ENCODE data around the gene CLEC4E. TPM values are rescaled to one million over a fixed set of nuclear protein-coding genes. Genes with fewer than 3 reads are reported as not detected.
"Not testable (repeated sequence)": the region's sequence is repeated elsewhere in the genome, so short reads cannot be mapped to it uniquely, and the experiment has no call there.

CLEC4E gene, protein sequence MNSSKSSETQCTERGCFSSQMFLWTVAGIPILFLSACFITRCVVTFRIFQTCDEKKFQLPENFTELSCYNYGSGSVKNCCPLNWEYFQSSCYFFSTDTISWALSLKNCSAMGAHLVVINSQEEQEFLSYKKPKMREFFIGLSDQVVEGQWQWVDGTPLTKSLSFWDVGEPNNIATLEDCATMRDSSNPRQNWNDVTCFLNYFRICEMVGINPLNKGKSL
- not detected in 2 replicates for total RNA-seq

DNA sequence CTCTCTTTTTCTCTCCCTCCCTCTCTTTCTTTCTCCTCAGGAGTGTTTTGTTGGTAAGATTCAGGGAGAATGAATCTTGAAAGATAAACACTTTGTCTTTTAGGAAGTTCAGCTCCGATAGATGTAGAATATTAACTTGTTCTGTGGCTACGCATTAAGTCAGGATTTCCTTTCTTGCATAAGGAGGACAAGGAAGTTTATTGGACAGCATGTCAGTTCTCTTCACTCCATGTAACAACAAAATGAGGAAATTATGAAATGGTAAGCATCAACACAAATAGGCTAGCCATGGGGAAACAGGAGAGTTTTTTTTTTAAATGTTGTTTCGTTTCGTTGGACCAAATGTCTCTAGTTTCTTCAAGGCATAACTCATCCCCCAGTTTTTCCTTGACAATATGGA lies at the start of gene CLEC4E:
Gene CLEC4E (minus strand): TSS at position 75 of the 400 bp plus-strand sequence. CDS start 108 bp downstream, outside the sequence.
- H3K9me3 ChIP-seq (ENCODE audit: low read depth, low read length); H3K4me1 ChIP-seq (ENCODE audit: insufficient read depth, low read length); H3K79me2 ChIP-seq (ENCODE audit: insufficient read depth, low read length); DNase-seq (ENCODE audit: insufficient read length, low spot score, missing footprints); H3K27me3 ChIP-seq (ENCODE audit: insufficient read depth, low read length); H3K4me3 ChIP-seq (ENCODE audit: insufficient read depth, low read length); H3K27ac ChIP-seq (ENCODE audit: low read depth, low read length); H3K4me2 ChIP-seq (ENCODE audit: insufficient read depth, low read length); H4K20me1 ChIP-seq (ENCODE audit: insufficient read depth, low read length); H3K36me3 ChIP-seq (ENCODE audit: insufficient read depth, low read length); H2AFZ ChIP-seq (ENCODE audit: low read length): not testable (repeated sequence)

DNA sequence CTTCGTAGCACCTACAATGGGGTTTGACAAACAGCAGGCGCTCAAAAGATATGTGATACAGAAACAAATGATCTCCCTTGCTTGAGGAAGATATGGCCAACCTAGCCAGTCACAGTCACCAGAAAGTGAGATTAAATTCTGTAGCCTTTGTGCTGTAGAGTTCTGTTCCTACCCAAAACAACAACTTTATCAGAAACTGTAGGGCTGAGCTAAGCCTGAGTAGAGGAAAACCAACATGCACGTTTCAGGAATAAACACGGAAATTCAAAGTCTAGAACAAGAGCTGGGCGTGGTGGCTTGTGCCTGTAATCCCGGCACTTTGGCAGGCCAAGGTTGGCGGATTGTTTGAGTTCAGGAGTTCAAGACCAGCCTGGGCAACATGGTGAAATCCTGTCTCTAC lies 49.0 kb upstream of the CLEC4E start:
- H3K4me1 ChIP-seq (ENCODE audit: insufficient read depth, low read length), result no peaks in the 10 kb centered on the region
- TF ChIP-seq, protein P1, sequence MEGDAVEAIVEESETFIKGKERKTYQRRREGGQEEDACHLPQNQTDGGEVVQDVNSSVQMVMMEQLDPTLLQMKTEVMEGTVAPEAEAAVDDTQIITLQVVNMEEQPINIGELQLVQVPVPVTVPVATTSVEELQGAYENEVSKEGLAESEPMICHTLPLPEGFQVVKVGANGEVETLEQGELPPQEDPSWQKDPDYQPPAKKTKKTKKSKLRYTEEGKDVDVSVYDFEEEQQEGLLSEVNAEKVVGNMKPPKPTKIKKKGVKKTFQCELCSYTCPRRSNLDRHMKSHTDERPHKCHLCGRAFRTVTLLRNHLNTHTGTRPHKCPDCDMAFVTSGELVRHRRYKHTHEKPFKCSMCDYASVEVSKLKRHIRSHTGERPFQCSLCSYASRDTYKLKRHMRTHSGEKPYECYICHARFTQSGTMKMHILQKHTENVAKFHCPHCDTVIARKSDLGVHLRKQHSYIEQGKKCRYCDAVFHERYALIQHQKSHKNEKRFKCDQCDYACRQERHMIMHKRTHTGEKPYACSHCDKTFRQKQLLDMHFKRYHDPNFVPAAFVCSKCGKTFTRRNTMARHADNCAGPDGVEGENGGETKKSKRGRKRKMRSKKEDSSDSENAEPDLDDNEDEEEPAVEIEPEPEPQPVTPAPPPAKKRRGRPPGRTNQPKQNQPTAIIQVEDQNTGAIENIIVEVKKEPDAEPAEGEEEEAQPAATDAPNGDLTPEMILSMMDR (IDR thresholded peaks at IDR 0.05; ENCODE audit: extremely low read depth, low read depth, low read length), result no peak
- H3K36me3 ChIP-seq (ENCODE audit: insufficient read depth, low read length), result no peaks in the 10 kb centered on the region
- no peak overlapping the region for H2AFZ ChIP-seq (ENCODE audit: low read length)
- no peak overlapping the region for H3K4me3 ChIP-seq (ENCODE audit: insufficient read depth, low read length)
- H3K4me2 ChIP-seq (ENCODE audit: insufficient read depth, low read length), result no peak overlapping the region
- no peak overlapping the region for H3K27ac ChIP-seq (ENCODE audit: low read depth, low read length)
- H3K79me2 ChIP-seq (ENCODE audit: insufficient read depth, low read length), result no peaks in the 10 kb centered on the region
- no peak for DNase-seq (ENCODE audit: insufficient read length, low spot score, missing footprints)
- no peaks in the 10 kb centered on the region for H4K20me1 ChIP-seq (ENCODE audit: insufficient read depth, low read length)
- H3K9me3 ChIP-seq (ENCODE audit: low read depth, low read length), result no peaks in the 10 kb centered on the region
- H3K27me3 ChIP-seq (ENCODE audit: insufficient read depth, low read length), result no peaks in the 10 kb centered on the region

DNA sequence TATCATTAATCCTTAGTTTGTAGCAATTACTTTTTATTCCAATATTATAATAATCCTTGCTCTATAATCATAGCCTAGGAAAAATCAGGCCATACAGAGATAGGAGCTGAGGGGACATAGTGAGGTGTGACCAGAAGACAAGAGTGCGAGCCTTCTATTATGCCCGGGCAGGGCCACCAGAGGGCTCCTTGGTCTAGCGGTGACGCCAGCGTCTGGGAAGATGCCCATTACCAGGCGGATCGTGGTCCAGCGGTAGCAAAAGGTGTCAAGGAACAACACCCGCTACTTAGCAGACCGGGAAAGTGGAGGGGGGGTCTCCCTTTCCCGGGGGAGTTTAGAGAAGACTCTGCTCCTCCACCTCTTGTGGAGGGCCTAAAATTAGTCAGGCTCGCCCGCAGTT lies 43.8 kb upstream of the CLEC4E start:
- H3K36me3 ChIP-seq (ENCODE audit: insufficient read depth, low read length); H3K27ac ChIP-seq (ENCODE audit: low read depth, low read length); H3K9me3 ChIP-seq (ENCODE audit: low read depth, low read length); DNase-seq (ENCODE audit: insufficient read length, low spot score, missing footprints); H3K27me3 ChIP-seq (ENCODE audit: insufficient read depth, low read length); H3K79me2 ChIP-seq (ENCODE audit: insufficient read depth, low read length); H3K4me2 ChIP-seq (ENCODE audit: insufficient read depth, low read length); H3K4me1 ChIP-seq (ENCODE audit: insufficient read depth, low read length); H2AFZ ChIP-seq (ENCODE audit: low read length); H3K4me3 ChIP-seq (ENCODE audit: insufficient read depth, low read length); H4K20me1 ChIP-seq (ENCODE audit: insufficient read depth, low read length): not testable (repeated sequence)

DNA sequence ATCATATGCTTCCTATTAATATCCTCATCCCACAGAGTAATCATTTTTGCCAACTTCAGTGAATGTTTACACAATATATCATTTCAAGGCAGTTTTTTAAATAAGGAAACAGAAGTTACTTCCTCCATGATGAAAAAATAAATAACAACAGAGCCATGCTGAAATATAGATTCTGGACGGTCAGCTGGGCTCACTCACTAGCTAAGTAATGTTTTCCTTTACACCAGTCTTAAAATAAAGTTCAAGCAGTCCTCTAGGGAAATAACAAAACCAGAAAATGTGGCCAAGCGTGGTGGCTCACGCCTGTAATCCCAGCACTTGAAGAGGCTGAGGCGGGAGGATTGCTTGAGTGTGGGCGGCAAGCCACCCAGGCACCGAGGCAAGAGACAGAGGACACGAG lies 43.3 kb upstream of the CLEC4E start:
- Histone ChIP-seq H3K4me3 (ENCODE audit: insufficient read depth, low read length) (no peak overlapping the region), H2AFZ (ENCODE audit: low read length) (no peak overlapping the region), H3K27ac (ENCODE audit: low read depth, low read length) (no peak overlapping the region), H3K27me3 (ENCODE audit: insufficient read depth, low read length) (no peaks in the 10 kb centered on the region), H3K9me3 (ENCODE audit: low read depth, low read length) (no peaks in the 10 kb centered on the region), H3K79me2 (ENCODE audit: insufficient read depth, low read length) (no peaks in the 10 kb centered on the region), H3K4me2 (ENCODE audit: insufficient read depth, low read length) (no peak overlapping the region), H4K20me1 (ENCODE audit: insufficient read depth, low read length) (no peaks in the 10 kb centered on the region), H3K4me1 (ENCODE audit: insufficient read depth, low read length) (no peaks in the 10 kb centered on the region), H3K36me3 (ENCODE audit: insufficient read depth, low read length) (no peaks in the 10 kb centered on the region)
- DNase-seq (ENCODE audit: insufficient read length, low spot score, missing footprints), result no peak
- TF ChIP-seq, protein P1 (IDR thresholded peaks at IDR 0.05; ENCODE audit: extremely low read depth, low read depth, low read length), result no peak

DNA sequence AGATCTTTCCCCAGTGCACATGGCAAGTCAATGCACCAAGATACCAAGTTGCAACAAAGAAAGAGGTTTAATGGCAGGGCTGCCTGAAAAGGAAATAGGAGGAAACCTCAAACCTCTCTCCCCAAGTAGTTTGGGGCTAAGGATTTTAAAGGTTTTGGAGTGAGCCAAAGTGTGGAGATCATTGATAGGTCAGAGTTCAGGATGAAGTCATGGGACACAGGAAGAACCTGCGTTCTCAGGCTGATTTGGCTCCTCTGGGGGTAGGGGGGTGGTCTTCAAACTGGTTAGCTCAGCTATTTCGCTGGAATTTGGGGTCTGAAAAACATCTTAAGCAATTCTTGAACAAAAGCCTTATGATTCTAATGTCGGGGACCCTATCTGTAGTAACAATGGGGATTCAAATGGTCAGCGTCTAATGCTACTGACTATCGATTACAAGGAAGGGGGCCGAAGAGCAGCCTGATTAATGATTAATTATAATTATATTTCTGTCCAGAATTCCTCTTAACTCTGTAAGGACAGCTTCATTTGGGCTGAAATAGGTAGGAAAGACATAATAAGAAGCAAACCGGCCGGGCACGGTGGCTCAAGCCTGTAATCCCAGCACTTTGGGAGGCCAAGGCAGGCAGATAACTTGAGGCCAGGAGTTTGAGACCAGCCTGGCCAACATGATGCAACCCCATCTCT lies 40.5 kb upstream of the CLEC4E start:
- H3K4me1 ChIP-seq (ENCODE audit: insufficient read depth, low read length), result no peaks in the 10 kb centered on the region
- no peaks in the 10 kb centered on the region for H3K27me3 ChIP-seq (ENCODE audit: insufficient read depth, low read length)
- no peak overlapping the region for H3K4me2 ChIP-seq (ENCODE audit: insufficient read depth, low read length)
- DNase-seq (ENCODE audit: insufficient read length, low spot score, missing footprints), result no peak
- H3K36me3 ChIP-seq (ENCODE audit: insufficient read depth, low read length), result no peaks in the 10 kb centered on the region
- H3K79me2 ChIP-seq (ENCODE audit: insufficient read depth, low read length), result no peaks in the 10 kb centered on the region
- no peaks in the 10 kb centered on the region for H4K20me1 ChIP-seq (ENCODE audit: insufficient read depth, low read length)
- H3K27ac ChIP-seq (ENCODE audit: low read depth, low read length), result no peak overlapping the region
- no peaks in the 10 kb centered on the region for H3K9me3 ChIP-seq (ENCODE audit: low read depth, low read length)
- H3K4me3 ChIP-seq (ENCODE audit: insufficient read depth, low read length), result no peak overlapping the region
- no peak overlapping the region for H2AFZ ChIP-seq (ENCODE audit: low read length)
- TF ChIP-seq, protein P1 (IDR thresholded peaks at IDR 0.05; ENCODE audit: extremely low read depth, low read depth, low read length), result no peak

All from osteoblast (primary cell).